GM12874 (cell line): ENCODE measurements around the gene SLK.
A peak's percentile ranks its signal among the peaks of the same experiment; 100 is the strongest.

Source experiments
- TF ChIP-seq, protein P1 (sequence below): IDR thresholded peaks from 2 replicates; pipeline ENCODE4 v1.5.1; 2011; ENCODE audit warnings: low read depth, mild to moderate bottlenecking, control low read depth, low read length, moderate library complexity; ENCODE audit not compliant: insufficient read depth

SLK gene

DNA sequence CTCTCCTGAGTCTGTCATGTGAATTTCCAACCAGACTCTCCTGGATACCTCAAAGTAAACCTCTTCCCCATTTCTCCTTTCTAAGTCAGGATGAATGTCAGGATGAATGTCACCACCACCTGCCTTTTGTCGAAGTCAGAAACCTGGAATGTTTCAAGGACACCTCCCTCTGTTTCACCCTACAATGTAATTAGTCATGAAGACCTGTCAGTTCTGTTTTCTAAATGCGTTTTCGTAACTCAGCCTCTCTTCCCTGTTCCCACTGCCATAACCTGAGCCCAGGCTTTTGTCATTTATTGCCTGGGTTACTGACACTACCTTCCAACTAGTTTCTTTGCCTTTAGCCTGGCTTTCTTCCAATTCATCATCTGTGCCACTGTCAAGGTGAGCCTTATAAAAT lies 43.4 kb upstream of the SLK start:
- TF ChIP-seq, protein P1, sequence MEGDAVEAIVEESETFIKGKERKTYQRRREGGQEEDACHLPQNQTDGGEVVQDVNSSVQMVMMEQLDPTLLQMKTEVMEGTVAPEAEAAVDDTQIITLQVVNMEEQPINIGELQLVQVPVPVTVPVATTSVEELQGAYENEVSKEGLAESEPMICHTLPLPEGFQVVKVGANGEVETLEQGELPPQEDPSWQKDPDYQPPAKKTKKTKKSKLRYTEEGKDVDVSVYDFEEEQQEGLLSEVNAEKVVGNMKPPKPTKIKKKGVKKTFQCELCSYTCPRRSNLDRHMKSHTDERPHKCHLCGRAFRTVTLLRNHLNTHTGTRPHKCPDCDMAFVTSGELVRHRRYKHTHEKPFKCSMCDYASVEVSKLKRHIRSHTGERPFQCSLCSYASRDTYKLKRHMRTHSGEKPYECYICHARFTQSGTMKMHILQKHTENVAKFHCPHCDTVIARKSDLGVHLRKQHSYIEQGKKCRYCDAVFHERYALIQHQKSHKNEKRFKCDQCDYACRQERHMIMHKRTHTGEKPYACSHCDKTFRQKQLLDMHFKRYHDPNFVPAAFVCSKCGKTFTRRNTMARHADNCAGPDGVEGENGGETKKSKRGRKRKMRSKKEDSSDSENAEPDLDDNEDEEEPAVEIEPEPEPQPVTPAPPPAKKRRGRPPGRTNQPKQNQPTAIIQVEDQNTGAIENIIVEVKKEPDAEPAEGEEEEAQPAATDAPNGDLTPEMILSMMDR, result no peak

DNA sequence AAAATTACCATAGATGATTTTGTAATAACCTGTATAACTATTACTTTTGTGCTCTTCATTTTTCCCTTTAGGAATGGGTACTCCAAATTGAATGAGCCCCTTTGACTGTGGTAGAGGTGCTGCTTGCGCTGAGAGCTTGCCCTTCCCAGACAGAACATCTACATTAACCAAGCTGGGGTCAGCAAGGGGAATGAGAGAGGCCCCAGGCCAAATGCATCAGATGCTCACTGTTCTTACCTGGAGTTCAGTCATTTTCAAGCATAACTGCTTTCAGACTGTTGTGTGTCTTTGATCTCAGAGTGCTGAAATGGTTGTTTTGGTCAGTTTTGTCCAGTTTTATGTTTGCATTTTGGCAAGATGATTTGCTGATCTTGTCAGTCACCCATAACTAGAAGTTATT lies 41.3 kb upstream of the SLK start:
- TF ChIP-seq, protein P1, result no peak

DNA sequence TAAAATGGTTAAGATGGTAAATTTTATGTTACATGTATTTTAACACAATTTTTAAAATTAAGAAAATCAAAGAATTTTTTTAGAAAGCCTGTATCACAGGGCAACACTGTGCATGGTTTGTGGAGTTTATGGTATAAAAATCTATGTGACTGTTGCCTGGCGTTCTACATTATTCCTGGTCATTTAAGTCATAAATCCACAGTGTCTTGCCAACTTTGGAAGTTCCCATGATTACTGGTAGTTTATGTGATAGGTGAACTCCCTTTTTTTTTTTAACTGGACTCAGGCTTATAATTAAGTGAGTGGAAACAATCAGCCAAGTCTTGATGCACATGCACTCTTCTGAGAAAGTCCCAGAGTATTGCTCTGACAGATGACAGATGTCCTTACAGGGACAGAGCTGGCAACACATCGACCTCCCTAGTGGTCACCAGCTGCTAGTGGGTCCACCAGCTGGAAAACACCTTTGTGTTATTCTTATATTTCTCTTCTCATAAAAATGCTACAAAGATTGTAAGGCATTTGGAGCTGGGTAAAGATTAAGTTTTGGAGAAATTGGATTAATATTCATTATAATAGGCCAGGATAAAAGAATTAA lies 40.1 kb upstream of the SLK start:
- TF ChIP-seq, protein P1, result peak; percentile 18; the same call in 1 of the 2 replicates

DNA sequence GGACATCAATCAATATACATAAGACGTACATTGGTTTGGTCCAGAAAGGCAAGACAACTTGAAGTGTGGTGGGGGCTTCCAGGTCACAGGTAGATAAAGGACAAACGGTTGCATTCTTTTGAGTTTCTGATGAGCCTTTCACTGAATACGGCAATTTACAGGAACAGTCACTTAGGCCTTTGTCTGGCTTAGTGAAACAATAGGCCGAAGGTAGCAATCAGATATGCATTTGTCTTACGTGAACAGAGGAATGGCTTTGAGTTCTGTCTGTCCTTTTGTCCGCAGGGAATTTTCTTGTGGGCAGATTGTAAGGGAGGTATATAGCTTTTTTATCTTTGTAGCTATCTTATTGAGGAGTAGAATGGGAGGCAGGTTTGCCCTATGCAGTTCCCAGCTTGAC lies 38.2 kb upstream of the SLK start:
- TF ChIP-seq, protein P1, result no peak

DNA sequence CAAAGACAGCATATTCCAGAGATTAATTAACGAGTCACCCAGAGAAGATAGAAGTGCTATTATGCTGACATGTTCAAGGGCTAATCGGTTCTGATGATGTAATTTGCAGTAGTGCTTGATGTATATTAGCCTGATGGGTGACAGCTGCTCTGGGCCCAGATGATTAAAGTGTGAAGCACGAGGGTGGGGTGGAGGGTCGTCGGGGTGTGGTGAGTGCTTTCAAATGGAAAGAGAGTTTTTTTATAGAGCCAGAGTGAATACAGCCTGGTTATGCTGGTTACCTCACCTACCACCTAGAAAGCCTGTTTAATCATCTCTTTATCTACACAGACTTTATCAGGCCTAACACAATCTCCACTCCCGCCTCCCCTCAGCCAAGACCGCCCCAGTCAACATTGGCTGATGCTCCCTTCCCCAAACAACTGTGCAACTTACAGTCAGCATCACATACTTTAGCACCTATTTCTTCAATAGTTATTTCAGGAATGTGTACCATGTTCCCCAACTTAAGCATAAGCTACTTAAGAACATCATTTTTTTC lies 37.5 kb upstream of the SLK start:
- TF ChIP-seq, protein P1, result no peak

DNA sequence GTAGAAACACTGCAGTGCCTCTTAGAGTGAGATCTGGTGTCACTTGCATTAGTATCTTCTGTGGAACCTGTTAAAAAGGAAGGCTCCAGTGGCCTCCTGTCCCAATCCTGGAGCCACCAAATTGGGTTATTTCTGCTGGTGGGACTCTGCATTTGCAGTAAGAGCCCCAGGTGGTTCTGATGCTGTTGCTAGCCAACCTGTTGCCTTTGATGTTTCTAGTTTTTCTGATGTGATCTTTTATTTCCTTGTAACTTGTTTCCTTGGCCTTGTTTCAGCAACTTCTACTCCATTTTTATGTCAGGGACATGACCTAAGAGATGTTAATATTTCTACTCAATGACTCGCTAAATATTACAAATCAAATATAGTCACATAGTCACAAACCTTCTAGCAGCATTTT lies 36.5 kb upstream of the SLK start:
- TF ChIP-seq, protein P1, result no peak

DNA sequence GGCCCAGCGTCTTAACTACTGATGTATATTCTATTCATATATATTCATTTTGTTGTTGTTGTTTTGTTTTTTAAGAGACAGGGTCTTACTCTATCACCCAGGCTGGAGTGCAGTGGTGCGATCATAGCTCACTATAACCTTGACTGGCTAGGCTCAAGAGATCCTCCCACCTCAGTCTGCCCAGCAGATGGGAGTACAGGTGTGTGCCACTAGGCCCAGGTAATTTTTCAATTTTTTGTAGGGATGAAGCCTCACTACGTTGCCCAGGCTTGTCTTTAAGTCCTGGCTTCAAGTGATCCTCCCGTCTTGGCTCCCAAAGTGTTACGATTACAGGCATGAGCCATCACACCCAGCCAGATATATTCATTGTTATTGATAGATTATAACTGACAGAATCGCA lies 36.1 kb upstream of the SLK start:
- TF ChIP-seq, protein P1, result no peak
